HepG2 (cell line): ENCODE data around the gene INF2. TPM values are rescaled to one million over a fixed set of nuclear protein-coding genes. Genes with fewer than 3 reads are reported as not detected.

ENCODE experiments used
- ATAC-seq: fragments of 200-7000 bp; cut with Tn5 transposase; 3 replicates; pipeline ENCODE4 v1.9.1; 2020; ENCODE audit warnings: mild to moderate bottlenecking, moderate library complexity
- BruUV-seq: library from RNA; stranded (reverse); fragments of 400-500 nt; replicated peaks from 2 replicates; lab custom pipeline; 2021; lab: Mats Ljungman, UMichigan
- CTCF ChIA-PET: fragments of 300-600 bp; formaldehyde crosslinking; extraction: SDS; loops from one replicate; lab custom pipeline; 2021; ENCODE audit warnings: low total read pairs, inconsistent platforms, low intra/inter-chr PET ratio; lab: Yijun Ruan, JAX
- POLR2A ChIA-PET: fragments of 350-600 bp; sonication (Branson Sonifier 250); formaldehyde crosslinking; loops from one replicate; lab custom pipeline; 2020; ENCODE audit warnings: antibody characterized with exemption, inconsistent platforms; lab: Yijun Ruan, JAX
- DNase-seq: peaks from one replicate; pipeline ENCODE4 v3.0.0-alpha.2; 2015; ENCODE audit warnings: low spot score
- FAIRE-seq: peaks from 3 replicates; lab custom pipeline; 2011; peaks lifted over from hg19 to GRCh38; lab: Jason Lieb, UNC
- H2AFZ ChIP-seq: one replicate; pipeline ENCODE4 v1.6.1; 2011; ENCODE audit warnings: low read length, inconsistent platforms
- H3K27ac ChIP-seq: fragments of 300-600 bp; 3 replicates; pipeline ENCODE4 v1.8.0; 2011; ENCODE audit warnings: mixed run types, mild to moderate bottlenecking, mixed read lengths, low read length, inconsistent platforms; ENCODE audit not compliant: insufficient read depth; ENCODE audit errors: extremely low read length
- H3K27me3 ChIP-seq, 2 experiments: fragments of 200-600 bp in 1 of 2; 2 replicates in 1 of 2; 3 replicates in 1 of 2; pipeline versions ENCODE4 v1.6.0 to v1.8.0; 2011; ENCODE audit warnings: low read length in 2 of 2, mild to moderate bottlenecking in 2 of 2, moderate library complexity in 2 of 2, inconsistent platforms in 1 of 2; ENCODE audit not compliant: insufficient read depth in 2 of 2, control insufficient read depth in 1 of 2
- H3K36me3 ChIP-seq, 2 experiments: fragments of 200-600 bp in 1 of 2; replicated peaks in 1 of 2; 2 replicates in 1 of 2; 3 replicates in 1 of 2; pipeline versions ENCODE4 v1.5.1 to v1.8.0; 2011; ENCODE audit warnings: low read length in 2 of 2, inconsistent platforms in 1 of 2; ENCODE audit not compliant: insufficient read depth in 2 of 2, control insufficient read depth in 1 of 2
- H3K4me1 ChIP-seq: 2 replicates; pipeline ENCODE4 v1.5.1; 2012; ENCODE audit warnings: low read length, inconsistent platforms; ENCODE audit not compliant: insufficient read depth
- H3K4me2 ChIP-seq: 2 replicates; pipeline ENCODE4 v1.6.0; 2011; ENCODE audit warnings: low read depth, low read length, inconsistent platforms
- H3K4me3 ChIP-seq, 3 experiments: fragments of 200-600 bp in 1 of 3; sonication (generic), shearing (Covaris generic) in 1 of 3; replicated peaks in 1 of 3; 2 replicates each; pipeline ENCODE4 v1.5.1; 2011 to 2016; ENCODE audit warnings: low read length in 3 of 3, inconsistent platforms in 2 of 3, low read depth in 2 of 3, mild to moderate bottlenecking in 2 of 3, control low read depth in 1 of 3, mixed read lengths in 1 of 3; ENCODE audit not compliant: insufficient read depth in 1 of 3
- H3K79me2 ChIP-seq: one replicate; pipeline ENCODE4 v1.6.1; 2011; ENCODE audit warnings: low read length, inconsistent platforms; ENCODE audit not compliant: insufficient read depth
- H3K9ac ChIP-seq: 2 replicates; pipeline ENCODE4 v1.6.0; 2011; ENCODE audit warnings: mild to moderate bottlenecking, low read depth, low read length, inconsistent platforms; ENCODE audit not compliant: insufficient read depth
- H3K9me3 ChIP-seq: 2 replicates; pipeline ENCODE4 v1.5.1; 2012; ENCODE audit warnings: mild to moderate bottlenecking, low read length
- H4K20me1 ChIP-seq: 2 replicates; pipeline ENCODE4 v1.6.0; 2011; ENCODE audit warnings: inconsistent platforms, mild to moderate bottlenecking, low read length, moderate library complexity; ENCODE audit not compliant: insufficient read depth
- AGO1 ChIP-seq: fragments of 200-400 bp; formaldehyde crosslinking; IDR thresholded peaks from 2 replicates; pipeline ENCODE4 v1.6.1; 2017; ENCODE audit warnings: mild to moderate bottlenecking, low read depth, low read length, moderate library complexity; ENCODE audit not compliant: poor library complexity, severe bottlenecking
- ATAD3A ChIP-seq: sonication (generic); formaldehyde crosslinking; IDR thresholded peaks from 2 replicates; pipeline ENCODE4 v1.4.0; 2020; ENCODE audit warnings: missing genetic modification reagents
- HHEX ChIP-seq: IDR thresholded peaks from 2 replicates; pipeline ENCODE4 v1.6.1; 2016; ENCODE audit warnings: control low read depth
- KLF15 ChIP-seq: sonication (generic); formaldehyde crosslinking; IDR thresholded peaks from 2 replicates; pipeline ENCODE4 v1.8.1; 2023; ENCODE audit warnings: borderline replicate concordance, mild to moderate bottlenecking, inconsistent platforms, missing genetic modification reagents, mixed read lengths
- NONO ChIP-seq, 2 experiments: fragments of 450-650 bp in 1 of 2; sonication (generic) in 1 of 2; formaldehyde crosslinking in 1 of 2; IDR thresholded peaks in 1 of 2; conservative IDR thresholded peaks in 1 of 2; 2 replicates each; pipeline versions ENCODE4 v1.6.1 to v1.8.0; 2017 to 2022; ENCODE audit warnings: mild to moderate bottlenecking in 1 of 2, missing genetic modification reagents in 1 of 2, moderate library complexity in 1 of 2
- POLR2AphosphoS5 ChIP-seq: IDR thresholded peaks from 2 replicates; pipeline ENCODE4 v1.6.1; 2012; ENCODE audit warnings: low read depth, low read length
- RBM22 ChIP-seq: fragments of 200-400 bp; formaldehyde crosslinking; optimal IDR thresholded peaks from 2 replicates; pipeline ENCODE3; 2017; ENCODE audit warnings: mild to moderate bottlenecking, low read length, moderate library complexity
- TEF ChIP-seq: sonication (generic); formaldehyde crosslinking; IDR thresholded peaks from 2 replicates; pipeline ENCODE4 v1.5.0; 2020; ENCODE audit warnings: missing genetic modification reagents
- THAP11 ChIP-seq: IDR thresholded peaks from 2 replicates; pipeline ENCODE4 v1.6.1; 2016; ENCODE audit warnings: missing biosample characterization, missing genetic modification reagents
- ZBTB38 ChIP-seq: sonication (generic); formaldehyde crosslinking; IDR thresholded peaks from 2 replicates; pipeline ENCODE4 v1.5.1; 2020; ENCODE audit warnings: mild to moderate bottlenecking, missing genetic modification reagents
- ZNF160 ChIP-seq: sonication (generic); formaldehyde crosslinking; IDR thresholded peaks from 2 replicates; pipeline ENCODE4 v1.8.0; 2022; ENCODE audit warnings: mild to moderate bottlenecking, inconsistent platforms, missing genetic modification reagents
- ZNF17 ChIP-seq: sonication (generic); formaldehyde crosslinking; IDR thresholded peaks from 2 replicates; pipeline ENCODE4 v1.5.0; 2020; ENCODE audit warnings: mild to moderate bottlenecking, missing genetic modification reagents
- ZNF512B ChIP-seq: sonication (generic); formaldehyde crosslinking; IDR thresholded peaks from 2 replicates; pipeline ENCODE4 v1.5.1; 2020; ENCODE audit warnings: missing genetic modification reagents, mild to moderate bottlenecking, borderline replicate concordance
- ZNF589 ChIP-seq: sonication (generic); formaldehyde crosslinking; conservative IDR thresholded peaks from 2 replicates; pipeline ENCODE4 v1.8.0; 2022; ENCODE audit warnings: mild to moderate bottlenecking, moderate library complexity, missing genetic modification reagents
- ZNF598 ChIP-seq: sonication (generic); formaldehyde crosslinking; IDR thresholded peaks from 2 replicates; pipeline ENCODE4 v1.5.1; 2020; ENCODE audit warnings: mild to moderate bottlenecking, missing genetic modification reagents, borderline replicate concordance
- ZNF644 ChIP-seq: IDR thresholded peaks from 2 replicates; pipeline ENCODE4 v1.6.1; 2016; ENCODE audit warnings: low read depth
- ZNF652 ChIP-seq: IDR thresholded peaks from 2 replicates; pipeline ENCODE4 v1.6.1; 2016; ENCODE audit warnings: low read depth, borderline replicate concordance
- ZNF800 ChIP-seq: sonication (generic); formaldehyde crosslinking; IDR thresholded peaks from 2 replicates; pipeline ENCODE4 v1.4.0; 2020; ENCODE audit warnings: missing genetic modification reagents
- WGBS: methylation state at CpG from one replicate; pipeline ENCODE4 v1.1.6; 2017; ENCODE audit warnings: low lambda C conversion rate; 5-methylcytosine and 5-hydroxymethylcytosine counted together
- in situ Hi-C: cut with HindIII; loops from 2 replicates; pipeline ENCODE4 v1.10.0; 2017; ENCODE audit warnings: low pct_unique_long_range_greater_than_20kb; ENCODE audit not compliant: extremely low pct_ligation_motif_present
- intact Hi-C: fragments of 100-400 bp; cut with micrococcal nuclease; formaldehyde crosslinking; loops from one replicate; pipeline ENCODE4 v1.10.0; 2022; ENCODE audit not compliant: unreplicated experiment
- polyA plus RNA-seq, 8 experiments: library from polyadenylated mRNA; depleted of rRNA in 3 of 8; stranded (reverse) in 7 of 8; unstranded in 1 of 8; fragments of >200 nt; fragmentation: Illumina TruSeq in 4 of 8; extraction: Trizol in 4 of 8; gene quantifications; 2 replicates each; pipeline versions ENCODE4 v1.2.1 to v1.2.3, GENCODE V29; 2011 to 2016; ENCODE audit warnings: low read depth in 4 of 8, missing spikeins in 1 of 8, mixed read lengths in 1 of 8; ENCODE audit not compliant: insufficient read depth in 1 of 8
- total RNA-seq, 5 experiments: library from RNA; depleted of rRNA; stranded (reverse); fragments of >200 nt; fragmentation: Illumina TruSeq; extraction: Trizol; gene quantifications; 2 replicates each; pipeline ENCODE4 v1.2.3, GENCODE V29; 2016; ENCODE audit warnings: low read depth in 1 of 5

INF2 gene
- total and polyA plus RNA-seq, 2 of the 13 experiments (the other 11 are each of a cell fraction or from before 2014, with no cell fraction given), result 16.4 to 26.4 TPM

- Histone ChIP-seq H4K20me1 (peaks cover 69% of the 10 kb centered on the region), H3K4me3 (no peak overlapping the region), H3K4me1 (peaks cover 61% of the 10 kb centered on the region), H2AFZ (no peak overlapping the region), H3K4me2 (no peak overlapping the region), H3K79me2 (peaks cover 67% of the 10 kb centered on the region), H3K36me3 (peaks cover 15 to 60% of the 10 kb centered on the region in 2 experiments), H3K27ac (peak overlapping the region; percentile 20), H3K27me3 (no peaks in the 10 kb centered on the region), H3K9ac (no peak overlapping the region), H3K9me3 (no peaks in the 10 kb centered on the region)
- DNase-seq (no peak), FAIRE-seq (no peak), ATAC-seq (no peak)
- ChIA-PET POLR2A (interaction anchor here (1.0 to 2.2 kb wide), 2 partner anchors 7 to 10 kb away, joined by 4 to 13 read pairs; no protein-coding TSS in a partner anchor), CTCF (no interaction called here)
- WGBS, result 96% methylated on average over 28 of the region's 30 CpGs
- intact Hi-C loops, result no loop called here
- BruUV-seq, result no TSS peak
- in situ Hi-C loops, result no loop called here
- TF ChIP-seq ZNF598 (CRISPR knock-in tag) (no peak), ZNF589 (CRISPR knock-in tag) (0 out of 2 replicates have a peak, but pooled peaks have one; percentile 37), THAP11 (CRISPR knock-in tag) (no peak), TEF (CRISPR knock-in tag) (no peak), AGO1 (peak; percentile 92), HHEX (CRISPR knock-in tag) (no peak), POLR2AphosphoS5 (peak; percentile 38; the same call in 1 of the 2 replicates), KLF15 (no peak), ZBTB38 (CRISPR knock-in tag) (peak; percentile 44; the same call in 1 of the 2 replicates), ZNF160 (CRISPR knock-in tag) (no peak), ZNF512B (CRISPR knock-in tag) (no peak), ATAD3A (CRISPR knock-in tag) (no peak), ZNF652 (CRISPR knock-in tag) (no peak), ZNF644 (CRISPR knock-in tag) (no peak), RBM22 (peak; percentile 67), ZNF800 (CRISPR knock-in tag) (no peak), ZNF17 (CRISPR knock-in tag) (no peak), NONO (IDR thresholded peaks at IDR 0.05) (no peak), NONO (CRISPR knock-in tag; conservative IDR thresholded peaks at IDR 0.05) (peak; percentile 34)
These were observed 69.9 kb downstream of the INF2 start for GRCh38 chr14:104758981-104759969.
